Activated T-cell treated with anti-CD3 and anti-CD28 coated beads, Interleukin-2, amount 50 U/mL, for 72 hours (primary cell): Measurements from ENCODE around the gene MUC21. TPM values are rescaled to one million over a fixed set of nuclear protein-coding genes. Genes with fewer than 3 reads are reported as not detected.
"Not testable (repeated sequence)": the region's sequence is repeated elsewhere in the genome, so short reads cannot be mapped to it uniquely, and the experiment has no call there.

Source experiments
- ATAC-seq, 2 donors: fragments of 150-1000 bp; cut with Tn5 transposase; replicated peaks in 1 of 2; 2 replicates each; pipeline ENCODE4 v1.10.0; 2021; ENCODE audit warnings: moderate library complexity in 2 of 2, mild to moderate bottlenecking in 1 of 2
- DNase-seq, 2 donors: peaks; one replicate each; pipeline ENCODE4 v3.0.0; 2021 to 2022; ENCODE audit warnings: mixed read lengths in 1 of 2
- H3K27ac Mint-ChIP-seq: one replicate; pipeline ENCODE4 v1.8.0; 2022; ENCODE audit warnings: mild to moderate bottlenecking, moderate library complexity, mixed read lengths
- H3K27me3 Mint-ChIP-seq: one replicate; pipeline ENCODE4 v1.8.0; 2022; ENCODE audit warnings: low read depth, mixed read lengths
- H3K36me3 Mint-ChIP-seq, 2 donors: one replicate each; pipeline ENCODE4 v1.8.0; 2022; ENCODE audit warnings: mixed read lengths in 2 of 2, mild to moderate bottlenecking in 1 of 2; ENCODE audit not compliant: insufficient read depth in 2 of 2
- H3K4me1 Mint-ChIP-seq: one replicate; pipeline ENCODE4 v1.8.0; 2022; ENCODE audit warnings: low read depth, mixed read lengths
- H3K4me3 Mint-ChIP-seq, 2 donors: one replicate each; pipeline ENCODE4 v1.8.0; 2022; ENCODE audit warnings: mild to moderate bottlenecking in 2 of 2, mixed read lengths in 2 of 2, moderate library complexity in 2 of 2
- H3K9me3 Mint-ChIP-seq, 2 donors: one replicate each; pipeline ENCODE4 v1.8.0; 2022; ENCODE audit warnings: mixed read lengths in 2 of 2
- total RNA-seq, 2 donors: library from RNA; stranded (reverse); gene quantifications; one replicate each; pipeline ENCODE4 v1.2.3, GENCODE V29; 2022

MUC21 gene
- total RNA-seq, 2 donors from 2014 or later: not detected

- DNase-seq: peak; percentile 79 to 80
- peaks cover 52% of the 10 kb centered on the region for H3K27me3 Mint-ChIP-seq
- H3K9me3 Mint-ChIP-seq: peaks cover 3 to 6% of the 10 kb centered on the region in 2 donors
- H3K36me3 Mint-ChIP-seq: peaks cover 0 to 2% of the 10 kb centered on the region in 2 donors
- H3K4me3 Mint-ChIP-seq: peak overlapping the region; percentile 74 to 76
- peak overlapping the region; percentile 42 for H3K27ac Mint-ChIP-seq
- ATAC-seq: peak; percentile 86 to 90
- peaks cover 33% of the 10 kb centered on the region for H3K4me1 Mint-ChIP-seq
Measured at GRCh38 chr6:30955367-30956042, 28.0 kb upstream of the MUC21 start.

- Mint-ChIP-seq H3K27me3 (peaks cover 45% of the 10 kb centered on the region), H3K27ac (no peak overlapping the region), H3K4me1 (peaks cover 19% of the 10 kb centered on the region), H3K9me3 (no peaks in the 10 kb centered on the region), H3K36me3 (no peaks in the 10 kb centered on the region), H3K4me3 (no peak overlapping the region)
- DNase-seq (no peak), ATAC-seq (no peak)
Measured at GRCh38 chr6:30957716-30958115, 25.8 kb upstream of the MUC21 start.

GRCh38 chr6:30960907-30961673 is 22.4 kb upstream of the MUC21 start:
- peaks cover 52% of the 10 kb centered on the region for H3K27me3 Mint-ChIP-seq
- no peak overlapping the region for H3K4me3 Mint-ChIP-seq
- ATAC-seq: no peak
- H3K36me3 Mint-ChIP-seq: no peaks in the 10 kb centered on the region
- H3K9me3 Mint-ChIP-seq: no peaks in the 10 kb centered on the region
- H3K27ac Mint-ChIP-seq: no peak overlapping the region
- H3K4me1 Mint-ChIP-seq: peaks cover 31% of the 10 kb centered on the region
- no peak for DNase-seq

- ATAC-seq: no peak
- DNase-seq: no peak
- no peaks in the 10 kb centered on the region for H3K9me3 Mint-ChIP-seq
- no peaks in the 10 kb centered on the region for H3K36me3 Mint-ChIP-seq
- no peak overlapping the region for H3K27ac Mint-ChIP-seq
- peaks cover 20% of the 10 kb centered on the region for H3K4me1 Mint-ChIP-seq
- no peak overlapping the region for H3K4me3 Mint-ChIP-seq
- H3K27me3 Mint-ChIP-seq: peaks cover 45% of the 10 kb centered on the region
Measured at GRCh38 chr6:30962716-30963115, 20.8 kb upstream of the MUC21 start.

- no peak overlapping the region for H3K4me3 Mint-ChIP-seq
- H3K36me3 Mint-ChIP-seq: no peaks in the 10 kb centered on the region
- ATAC-seq: peak in 1 of 2 donors; percentile 19
- no peak for DNase-seq
- H3K4me1 Mint-ChIP-seq: peaks cover 20% of the 10 kb centered on the region
- peaks cover 45% of the 10 kb centered on the region for H3K27me3 Mint-ChIP-seq
- no peak overlapping the region for H3K27ac Mint-ChIP-seq
- no peaks in the 10 kb centered on the region for H3K9me3 Mint-ChIP-seq
Measured at GRCh38 chr6:30963641-30964040, 19.9 kb upstream of the MUC21 start.

- Mint-ChIP-seq H3K27me3 (peaks cover 43% of the 10 kb centered on the region), H3K9me3 (no peaks in the 10 kb centered on the region), H3K4me1 (peaks cover 21% of the 10 kb centered on the region), H3K4me3 (no peak overlapping the region), H3K27ac (no peak overlapping the region), H3K36me3 (no peaks in the 10 kb centered on the region)
- DNase-seq (peak; percentile 35 to 61), ATAC-seq (peak; percentile 77 to 84)
Measured at GRCh38 chr6:30964075-30964474, 19.4 kb upstream of the MUC21 start.

GRCh38 chr6:30965140-30965601 is 18.3 kb upstream of the MUC21 start:
- ATAC-seq: peak; percentile 43 to 48
- H3K27me3 Mint-ChIP-seq: peaks cover 39% of the 10 kb centered on the region
- H3K9me3 Mint-ChIP-seq: no peaks in the 10 kb centered on the region
- H3K4me3 Mint-ChIP-seq: no peak overlapping the region
- peak; percentile 13 to 24 for DNase-seq
- no peaks in the 10 kb centered on the region for H3K36me3 Mint-ChIP-seq
- H3K27ac Mint-ChIP-seq: peak overlapping the region; percentile 23
- peaks cover 27% of the 10 kb centered on the region for H3K4me1 Mint-ChIP-seq

GRCh38 chr6:30966154-30966553 is 17.4 kb upstream of the MUC21 start:
- peaks cover 35% of the 10 kb centered on the region for H3K27me3 Mint-ChIP-seq
- DNase-seq (no peak), ATAC-seq (no peak)
- no peak overlapping the region for H3K4me3 Mint-ChIP-seq
- no peak overlapping the region for H3K27ac Mint-ChIP-seq
- no peaks in the 10 kb centered on the region for H3K36me3 Mint-ChIP-seq
- H3K9me3 Mint-ChIP-seq: no peaks in the 10 kb centered on the region
- H3K4me1 Mint-ChIP-seq: peaks cover 27% of the 10 kb centered on the region

GRCh38 chr6:30969171-30969570 is 14.3 kb upstream of the MUC21 start:
- peaks cover 23% of the 10 kb centered on the region for H3K4me1 Mint-ChIP-seq
- ATAC-seq, H3K9me3 Mint-ChIP-seq, DNase-seq, H3K36me3 Mint-ChIP-seq, H3K4me3 Mint-ChIP-seq, H3K27ac Mint-ChIP-seq: not testable (repeated sequence)
- peaks cover 40% of the 10 kb centered on the region for H3K27me3 Mint-ChIP-seq

- no peak for DNase-seq
- no peak for ATAC-seq
- Mint-ChIP-seq H3K36me3 (no peaks in the 10 kb centered on the region), H3K4me1 (peaks cover 7% of the 10 kb centered on the region), H3K27ac (no peak overlapping the region), H3K4me3 (no peak overlapping the region), H3K9me3 (no peaks in the 10 kb centered on the region), H3K27me3 (peaks cover 22% of the 10 kb centered on the region)
Measured at GRCh38 chr6:30970946-30971345, 12.6 kb upstream of the MUC21 start.

- H3K27ac Mint-ChIP-seq: no peak overlapping the region
- H3K4me1 Mint-ChIP-seq: peaks cover 7% of the 10 kb centered on the region
- no peak for DNase-seq
- no peaks in the 10 kb centered on the region for H3K9me3 Mint-ChIP-seq
- H3K27me3 Mint-ChIP-seq: peaks cover 18% of the 10 kb centered on the region
- ATAC-seq: no peak
- no peak overlapping the region for H3K4me3 Mint-ChIP-seq
- H3K36me3 Mint-ChIP-seq: no peaks in the 10 kb centered on the region
Measured at GRCh38 chr6:30972816-30973215, 10.7 kb upstream of the MUC21 start.

- no peak overlapping the region for H3K27ac Mint-ChIP-seq
- ATAC-seq: no peak
- no peaks in the 10 kb centered on the region for H3K9me3 Mint-ChIP-seq
- H3K4me1 Mint-ChIP-seq: no peaks in the 10 kb centered on the region
- no peak overlapping the region for H3K4me3 Mint-ChIP-seq
- DNase-seq: no peak
- H3K36me3 Mint-ChIP-seq: no peaks in the 10 kb centered on the region
- H3K27me3 Mint-ChIP-seq: peaks cover 26% of the 10 kb centered on the region
Measured at GRCh38 chr6:30974490-30975252, 8.8 kb upstream of the MUC21 start.

- no peak for ATAC-seq
- H3K9me3 Mint-ChIP-seq: no peaks in the 10 kb centered on the region
Measured at GRCh38 chr6:30979141-30979540, 4.4 kb upstream of the MUC21 start.

More at GRCh38 chr6:30979141-30979540, 4.4 kb upstream of the MUC21 start:
- H3K4me1 Mint-ChIP-seq: peaks cover 9% of the 10 kb centered on the region
- H3K27me3 Mint-ChIP-seq: peaks cover 40% of the 10 kb centered on the region
- H3K36me3 Mint-ChIP-seq: no peaks in the 10 kb centered on the region
- H3K27ac Mint-ChIP-seq: no peak overlapping the region
- no peak overlapping the region for H3K4me3 Mint-ChIP-seq
- no peak for DNase-seq
